Breast epithelium (tissue), 4 donors: ENCODE measurements around the gene S100A14. TPM values are rescaled to one million over a fixed set of nuclear protein-coding genes. Genes with fewer than 3 reads are reported as not detected.
"Not testable (repeated sequence)": the region's sequence is repeated elsewhere in the genome, so short reads cannot be mapped to it uniquely, and the experiment has no call there.

Experiments used
- DNase-seq, 2 donors: peaks; one replicate each; pipeline ENCODE4 v3.0.0-alpha.2; 2019; ENCODE audit warnings: low spot score in 2 of 2
- H3K27ac ChIP-seq, 2 donors: fragments of 200-600 bp; sonication (generic) in 1 of 2; one replicate each; pipeline ENCODE4 v1.5.1; 2016 to 2019; ENCODE audit warnings: mild to moderate bottlenecking in 1 of 2
- H3K27me3 ChIP-seq, 2 donors: fragments of 200-600 bp; sonication (generic) in 1 of 2; one replicate each; pipeline versions ENCODE4 v1.5.1 to v1.6.0; 2017 to 2019; ENCODE audit warnings: control low read depth in 1 of 2, mild to moderate bottlenecking in 1 of 2
- H3K36me3 ChIP-seq: fragments of 200-600 bp; one replicate; pipeline ENCODE4 v1.5.1; 2019
- H3K4me1 ChIP-seq, 2 donors: fragments of 200-600 bp; sonication (generic); one replicate each; pipeline ENCODE4 v1.5.1; 2016 to 2019; ENCODE audit warnings: control low read depth in 1 of 2
- H3K4me3 ChIP-seq, 3 donors: fragments of 200-600 bp; sonication (generic); 1 replicate in 2 of 3; 2 replicates in 1 of 3; pipeline ENCODE4 v1.5.1; 2016 to 2019; ENCODE audit warnings: mild to moderate bottlenecking in 3 of 3, moderate library complexity in 2 of 3
- H3K9me3 ChIP-seq, 2 donors: fragments of 200-600 bp; sonication (generic) in 1 of 2; one replicate each; pipeline ENCODE4 v1.5.1; 2016 to 2019; ENCODE audit warnings: control low read depth in 1 of 2
- CTCF ChIP-seq, 3 donors: fragments of 450-650 bp; IDR thresholded peaks; one replicate each; pipeline ENCODE4 v1.5.1; 2016 to 2017; ENCODE audit warnings: antibody characterized with exemption in 3 of 3, mild to moderate bottlenecking in 3 of 3, moderate library complexity in 3 of 3
- POLR2A ChIP-seq: fragments of 450-650 bp; IDR thresholded peaks from one replicate; pipeline ENCODE4 v1.6.1; 2016; ENCODE audit warnings: antibody characterized with exemption, mild to moderate bottlenecking, moderate library complexity
- POLR2AphosphoS5 ChIP-seq, 3 donors: sonication (generic); formaldehyde crosslinking; IDR thresholded peaks; one replicate each; pipeline ENCODE4 v1.6.1; 2017; ENCODE audit warnings: antibody characterized with exemption in 3 of 3
- intact Hi-C: fragments of 100-400 bp; cut with DNase I; formaldehyde crosslinking; loops from one replicate; pipeline ENCODE4 v1.15.1; 2023; ENCODE audit warnings: low total_unique reads
- total RNA-seq, 3 donors: library from RNA; depleted of rRNA; stranded (reverse); fragments of >200 nt; gene quantifications; one replicate each; pipeline ENCODE4 v1.1.0, GENCODE V29; 2016

The S100A14 gene
- total RNA-seq, 3 donors from 2014 or later, result 70.1 to 99.2 TPM; not detected in 1

GRCh38 chr1:153599847-153600246 is 16.3 kb downstream of the S100A14 start:
- Histone ChIP-seq H3K27me3 (no peaks in the 10 kb centered on the region), H3K27ac (no peak overlapping the region), H3K4me3 (no peak overlapping the region), H3K36me3 (no peaks in the 10 kb centered on the region), H3K9me3 (no peaks in the 10 kb centered on the region), H3K4me1 (no peaks in the 10 kb centered on the region)
- TF ChIP-seq POLR2AphosphoS5 (IDR thresholded peaks at IDR 0.05) (no peak), POLR2A (no peak), CTCF (IDR thresholded peaks at IDR 0.05) (no peak)
- intact Hi-C loops, result no loop called here
- DNase-seq, result no peak

- no peaks in the 10 kb centered on the region for H3K9me3 ChIP-seq
- TF ChIP-seq POLR2AphosphoS5 (IDR thresholded peaks at IDR 0.05) (no peak), POLR2A (no peak), CTCF (IDR thresholded peaks at IDR 0.05) (no peak)
- H3K4me1 ChIP-seq, result no peaks in the 10 kb centered on the region
- H3K36me3 ChIP-seq, result no peaks in the 10 kb centered on the region
- DNase-seq, result no peak
- no peak overlapping the region for H3K4me3 ChIP-seq
- intact Hi-C loops, result no loop called here
- H3K27me3 ChIP-seq, result no peaks in the 10 kb centered on the region
- H3K27ac ChIP-seq, result no peak overlapping the region
These were observed 17.6 kb downstream of the S100A14 start for GRCh38 chr1:153598309-153599172.

- intact Hi-C loops, result no loop called here
- Histone ChIP-seq H3K4me3 (no peak overlapping the region), H3K27me3 (no peaks in the 10 kb centered on the region), H3K4me1 (no peaks in the 10 kb centered on the region), H3K36me3 (no peaks in the 10 kb centered on the region), H3K27ac (no peak overlapping the region), H3K9me3 (no peaks in the 10 kb centered on the region)
- TF ChIP-seq POLR2AphosphoS5 (IDR thresholded peaks at IDR 0.05), result no peak
- TF ChIP-seq POLR2A, result no peak
- no peak for TF ChIP-seq CTCF (IDR thresholded peaks at IDR 0.05)
- DNase-seq, result no peak
These were observed 18.9 kb downstream of the S100A14 start for GRCh38 chr1:153597206-153597605.

GRCh38 chr1:153592748-153593147 is 23.4 kb downstream of the S100A14 start:
- Histone ChIP-seq H3K9me3 (no peaks in the 10 kb centered on the region), H3K27ac (no peak overlapping the region), H3K27me3 (no peaks in the 10 kb centered on the region), H3K36me3 (no peaks in the 10 kb centered on the region), H3K4me1 (no peaks in the 10 kb centered on the region), H3K4me3 (no peak overlapping the region)
- TF ChIP-seq CTCF (IDR thresholded peaks at IDR 0.05), result no peak
- no peak for TF ChIP-seq POLR2AphosphoS5 (IDR thresholded peaks at IDR 0.05)
- no peak for TF ChIP-seq POLR2A
- intact Hi-C loops, result no loop called here
- no peak for DNase-seq

- Histone ChIP-seq H3K9me3 (no peaks in the 10 kb centered on the region), H3K36me3 (no peaks in the 10 kb centered on the region), H3K4me3 (no peak overlapping the region), H3K27me3 (no peaks in the 10 kb centered on the region), H3K27ac (no peak overlapping the region), H3K4me1 (no peaks in the 10 kb centered on the region)
- intact Hi-C loops, result no loop called here
- TF ChIP-seq CTCF (IDR thresholded peaks at IDR 0.05) (no peak), POLR2A (no peak), POLR2AphosphoS5 (IDR thresholded peaks at IDR 0.05) (no peak)
- no peak for DNase-seq
These were observed 27.6 kb downstream of the S100A14 start for GRCh38 chr1:153588482-153588881.

- H3K4me1 ChIP-seq, H3K9me3 ChIP-seq, H3K4me3 ChIP-seq, intact Hi-C loops, H3K27ac ChIP-seq, DNase-seq, H3K27me3 ChIP-seq, H3K36me3 ChIP-seq: not testable (repeated sequence)
These were observed 28.1 kb downstream of the S100A14 start for GRCh38 chr1:153588033-153588432.
